Kidney (tissue), 14 donors: Measurements from ENCODE around the gene TMEM72. TPM values are rescaled to one million over a fixed set of nuclear protein-coding genes. Genes with fewer than 3 reads are reported as not detected.

Experiments used
- DNase-seq, 5 donors: peaks; one replicate each; pipeline ENCODE4 v3.0.0-alpha.2; 2013 to 2020
- FAIRE-seq: peaks from 2 replicates; lab custom pipeline; 2012; peaks lifted over from hg19 to GRCh38; lab: Jason Lieb, UNC
- H3K27ac ChIP-seq, 2 donors: one replicate each; pipeline ENCODE4 v1.7.0; 2013; ENCODE audit warnings: low read depth in 2 of 2, low read length in 2 of 2, inconsistent platforms in 1 of 2
- H3K27me3 ChIP-seq: one replicate; pipeline ENCODE4 v1.7.1; 2013; ENCODE audit warnings: low read length, inconsistent platforms; ENCODE audit not compliant: control insufficient read depth, insufficient read depth
- H3K36me3 ChIP-seq, 3 donors: one replicate each; pipeline versions ENCODE4 v1.7.0 to v1.7.1; 2013; ENCODE audit warnings: low read length in 3 of 3, control low read depth in 1 of 3, inconsistent platforms in 1 of 3; ENCODE audit not compliant: insufficient read depth in 3 of 3, control insufficient read depth in 2 of 3
- H3K4me1 ChIP-seq, 3 donors: one replicate each; pipeline versions ENCODE4 v1.7.0 to v1.7.1; 2013; ENCODE audit warnings: low read length in 3 of 3, inconsistent platforms in 1 of 3, low read depth in 1 of 3; ENCODE audit not compliant: control insufficient read depth in 2 of 3, insufficient read depth in 2 of 3
- H3K4me3 ChIP-seq, 3 donors: one replicate each; pipeline versions ENCODE4 v1.7.0 to v1.8.1; 2013; ENCODE audit warnings: low read length in 3 of 3, control low read depth in 1 of 3, inconsistent platforms in 1 of 3
- H3K9ac ChIP-seq, 3 donors: one replicate each; pipeline versions ENCODE4 v1.7.0 to v1.7.1; 2013; ENCODE audit warnings: low read length in 3 of 3, control low read depth in 1 of 3, inconsistent platforms in 1 of 3
- H3K9me3 ChIP-seq, 3 donors: one replicate each; pipeline versions ENCODE4 v1.7.0 to v1.7.1; 2013; ENCODE audit warnings: low read length in 3 of 3, control low read depth in 1 of 3, inconsistent platforms in 1 of 3; ENCODE audit not compliant: control insufficient read depth in 2 of 3, insufficient read depth in 1 of 3
- intact Hi-C: fragments of 100-400 bp; cut with DNase I; formaldehyde crosslinking; loops from one replicate; pipeline ENCODE4 v1.11.1; 2022
- polyA plus RNA-seq: library from polyadenylated mRNA; stranded (reverse); fragments of 350-450 nt; fragmentation: Illumina TruSeq; extraction: RNeasy Lipid Tissue Mini Kit (QIAGEN cat#74804); gene quantifications from one replicate; pipeline ENCODE4 v1.2.3, GENCODE V29; 2014; ENCODE audit warnings: low read depth, low replicate concordance; ENCODE audit not compliant: insufficient read depth
- total RNA-seq: library from RNA; stranded (reverse); fragmentation: NEBNext Ultra II Directional; extraction: Animal tissue kit (Norgen Biotek cat#: 25700); gene quantifications from one replicate; pipeline ENCODE4 v1.2.1, GENCODE V29; 2021
- TF ChIP-seq, protein P1 (sequence below): IDR thresholded peaks from 3 replicates; pipeline ENCODE4 v1.5.1; 2012; ENCODE audit warnings: mild to moderate bottlenecking, moderate library complexity, borderline replicate concordance; ENCODE audit not compliant: insufficient read depth; ENCODE audit errors: extremely low read depth
- donor health status: control.
- donor health status: control.
- donor health status: control.
- donor health status: control.
- donor health status: control.
- donor health status: DM: yes; HTN: yes; CAD: no.
- donor health status: Normal renal cell carcinoma (clear cell type).

Gene TMEM72
- total and polyA plus RNA-seq, 2 donors from 2014 or later: 19.3 to 127 TPM

DNA sequence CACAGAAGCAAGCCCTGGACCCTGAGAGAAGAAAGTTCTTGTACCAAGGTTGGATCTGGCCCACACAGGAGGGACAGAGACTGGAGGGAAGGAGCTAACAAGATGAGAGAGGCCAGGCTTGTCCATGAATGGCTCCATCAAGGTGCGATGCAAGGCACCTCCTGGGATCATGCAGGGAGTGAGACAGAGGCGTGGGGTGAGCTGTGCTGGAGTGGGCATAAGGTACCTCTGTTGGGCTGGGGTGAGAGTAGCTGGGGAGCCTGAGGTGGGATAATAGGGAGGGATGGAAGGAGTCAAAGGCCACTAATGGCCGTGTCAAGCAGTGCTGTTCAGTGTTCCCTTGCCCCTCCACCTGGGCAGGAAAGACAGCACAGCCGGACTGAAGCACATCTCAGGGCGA, 9.9 kb downstream of the TMEM72 start:
- H3K4me3 ChIP-seq: no peak overlapping the region
- peaks cover 0 to 3% (median 0%) of the 10 kb centered on the region in 3 donors for H3K9me3 ChIP-seq
- H3K9ac ChIP-seq: no peak overlapping the region
- intact Hi-C loops: no loop called here
- FAIRE-seq (no peak), DNase-seq (no peak)
- H3K27me3 ChIP-seq: no peaks in the 10 kb centered on the region
- TF ChIP-seq, protein P1, sequence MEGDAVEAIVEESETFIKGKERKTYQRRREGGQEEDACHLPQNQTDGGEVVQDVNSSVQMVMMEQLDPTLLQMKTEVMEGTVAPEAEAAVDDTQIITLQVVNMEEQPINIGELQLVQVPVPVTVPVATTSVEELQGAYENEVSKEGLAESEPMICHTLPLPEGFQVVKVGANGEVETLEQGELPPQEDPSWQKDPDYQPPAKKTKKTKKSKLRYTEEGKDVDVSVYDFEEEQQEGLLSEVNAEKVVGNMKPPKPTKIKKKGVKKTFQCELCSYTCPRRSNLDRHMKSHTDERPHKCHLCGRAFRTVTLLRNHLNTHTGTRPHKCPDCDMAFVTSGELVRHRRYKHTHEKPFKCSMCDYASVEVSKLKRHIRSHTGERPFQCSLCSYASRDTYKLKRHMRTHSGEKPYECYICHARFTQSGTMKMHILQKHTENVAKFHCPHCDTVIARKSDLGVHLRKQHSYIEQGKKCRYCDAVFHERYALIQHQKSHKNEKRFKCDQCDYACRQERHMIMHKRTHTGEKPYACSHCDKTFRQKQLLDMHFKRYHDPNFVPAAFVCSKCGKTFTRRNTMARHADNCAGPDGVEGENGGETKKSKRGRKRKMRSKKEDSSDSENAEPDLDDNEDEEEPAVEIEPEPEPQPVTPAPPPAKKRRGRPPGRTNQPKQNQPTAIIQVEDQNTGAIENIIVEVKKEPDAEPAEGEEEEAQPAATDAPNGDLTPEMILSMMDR: no peak
- H3K4me1 ChIP-seq: peaks cover 0 to 19% (median 13%) of the 10 kb centered on the region in 3 donors
- H3K36me3 ChIP-seq: peaks cover 0 to 3% (median 3%) of the 10 kb centered on the region in 3 donors
- no peak overlapping the region for H3K27ac ChIP-seq

- intact Hi-C loops: no loop called here
- TF ChIP-seq, protein P1: no peak
- DNase-seq: no peak
Observed at GRCh38 chr10:44921506-44921905, 10.4 kb downstream of the TMEM72 start.

DNA sequence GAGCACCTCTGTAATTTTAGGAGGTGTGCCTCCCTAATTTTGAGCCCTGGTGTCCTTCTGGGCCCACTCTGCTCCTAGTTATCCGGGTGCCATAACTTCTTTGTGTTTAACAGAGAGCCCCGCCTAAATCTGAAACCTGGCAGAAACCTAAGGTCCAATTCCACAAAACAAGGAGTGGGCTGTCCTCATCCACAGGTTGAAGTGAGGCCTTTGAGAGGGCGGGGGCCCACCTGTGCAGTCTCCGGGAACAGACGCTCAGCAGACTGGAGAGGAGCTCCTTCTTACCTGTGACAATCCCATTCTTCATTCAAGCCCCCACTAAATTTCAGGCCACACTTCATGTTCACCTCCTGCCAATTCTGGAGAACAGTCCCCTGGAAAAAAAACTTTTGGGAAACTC, 10.9 kb downstream of the TMEM72 start:
- Histone ChIP-seq H3K27me3 (no peaks in the 10 kb centered on the region), H3K4me3 (no peak overlapping the region), H3K4me1 (peaks cover 0 to 23% (median 13%) of the 10 kb centered on the region in 3 donors), H3K36me3 (peaks cover 0 to 5% (median 3%) of the 10 kb centered on the region in 3 donors), H3K27ac (no peak overlapping the region), H3K9me3 (peaks cover 0 to 3% (median 0%) of the 10 kb centered on the region in 3 donors), H3K9ac (no peak overlapping the region)
- DNase-seq (no peak), FAIRE-seq (no peak)
- TF ChIP-seq, protein P1: no peak
- intact Hi-C loops: no loop called here

More at GRCh38 chr10:44921506-44921905, 10.4 kb downstream of the TMEM72 start:
- H3K4me3 ChIP-seq: no peak overlapping the region
- H3K9me3 ChIP-seq: peaks cover 0 to 3% (median 0%) of the 10 kb centered on the region in 3 donors
- peaks cover 0 to 20% (median 13%) of the 10 kb centered on the region in 3 donors for H3K4me1 ChIP-seq
- H3K27ac ChIP-seq: no peak overlapping the region
- FAIRE-seq: no peak
- H3K27me3 ChIP-seq: no peaks in the 10 kb centered on the region
- H3K9ac ChIP-seq: no peak overlapping the region
- peaks cover 0 to 5% (median 3%) of the 10 kb centered on the region in 3 donors for H3K36me3 ChIP-seq
